ENCODE measurements around the gene HRG.

The HRG gene

DNA sequence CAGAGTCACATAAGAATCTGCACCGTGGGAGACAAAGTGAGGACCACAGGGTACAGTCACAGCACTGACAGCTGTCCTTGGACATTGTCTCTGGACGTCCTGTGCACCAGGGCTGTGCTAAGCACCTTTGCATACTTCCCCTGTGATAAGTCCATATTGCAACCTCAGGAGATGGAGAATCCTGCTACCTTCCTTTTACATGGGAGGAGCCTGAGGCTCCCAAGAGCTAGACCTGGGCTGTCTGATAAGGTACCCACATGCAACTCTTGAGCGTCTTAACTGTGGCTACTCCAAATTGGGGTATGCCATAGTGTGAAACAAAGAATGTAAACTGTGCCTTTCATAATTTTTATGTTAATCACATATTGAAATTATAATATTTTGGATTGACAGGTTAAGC lies 28.1 kb upstream of the HRG start:
- TF ChIP-seq TAF1 (IDR thresholded peaks at IDR 0.05; ENCODE audit: borderline replicate concordance, insufficient read depth, low read length): no peak
- TF ChIP-seq SIN3A (IDR thresholded peaks at IDR 0.05; ENCODE audit: borderline replicate concordance, insufficient read depth, low read length): no peak
- no peak for TF ChIP-seq POLR2AphosphoS5 (IDR thresholded peaks at IDR 0.05; ENCODE audit: low read depth, low read length)
- no peak for TF ChIP-seq FOXP2 (optimal IDR thresholded peaks at IDR 0.05; ENCODE audit: borderline replicate concordance, extremely low read depth, extremely low read length, insufficient read depth)
- TF ChIP-seq, protein P1, sequence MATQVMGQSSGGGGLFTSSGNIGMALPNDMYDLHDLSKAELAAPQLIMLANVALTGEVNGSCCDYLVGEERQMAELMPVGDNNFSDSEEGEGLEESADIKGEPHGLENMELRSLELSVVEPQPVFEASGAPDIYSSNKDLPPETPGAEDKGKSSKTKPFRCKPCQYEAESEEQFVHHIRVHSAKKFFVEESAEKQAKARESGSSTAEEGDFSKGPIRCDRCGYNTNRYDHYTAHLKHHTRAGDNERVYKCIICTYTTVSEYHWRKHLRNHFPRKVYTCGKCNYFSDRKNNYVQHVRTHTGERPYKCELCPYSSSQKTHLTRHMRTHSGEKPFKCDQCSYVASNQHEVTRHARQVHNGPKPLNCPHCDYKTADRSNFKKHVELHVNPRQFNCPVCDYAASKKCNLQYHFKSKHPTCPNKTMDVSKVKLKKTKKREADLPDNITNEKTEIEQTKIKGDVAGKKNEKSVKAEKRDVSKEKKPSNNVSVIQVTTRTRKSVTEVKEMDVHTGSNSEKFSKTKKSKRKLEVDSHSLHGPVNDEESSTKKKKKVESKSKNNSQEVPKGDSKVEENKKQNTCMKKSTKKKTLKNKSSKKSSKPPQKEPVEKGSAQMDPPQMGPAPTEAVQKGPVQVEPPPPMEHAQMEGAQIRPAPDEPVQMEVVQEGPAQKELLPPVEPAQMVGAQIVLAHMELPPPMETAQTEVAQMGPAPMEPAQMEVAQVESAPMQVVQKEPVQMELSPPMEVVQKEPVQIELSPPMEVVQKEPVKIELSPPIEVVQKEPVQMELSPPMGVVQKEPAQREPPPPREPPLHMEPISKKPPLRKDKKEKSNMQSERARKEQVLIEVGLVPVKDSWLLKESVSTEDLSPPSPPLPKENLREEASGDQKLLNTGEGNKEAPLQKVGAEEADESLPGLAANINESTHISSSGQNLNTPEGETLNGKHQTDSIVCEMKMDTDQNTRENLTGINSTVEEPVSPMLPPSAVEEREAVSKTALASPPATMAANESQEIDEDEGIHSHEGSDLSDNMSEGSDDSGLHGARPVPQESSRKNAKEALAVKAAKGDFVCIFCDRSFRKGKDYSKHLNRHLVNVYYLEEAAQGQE (IDR thresholded peaks at IDR 0.05; ENCODE audit: insufficient read depth in 1 of 2, low read depth in 2 of 2, low read length in 2 of 2): no peak

DNA sequence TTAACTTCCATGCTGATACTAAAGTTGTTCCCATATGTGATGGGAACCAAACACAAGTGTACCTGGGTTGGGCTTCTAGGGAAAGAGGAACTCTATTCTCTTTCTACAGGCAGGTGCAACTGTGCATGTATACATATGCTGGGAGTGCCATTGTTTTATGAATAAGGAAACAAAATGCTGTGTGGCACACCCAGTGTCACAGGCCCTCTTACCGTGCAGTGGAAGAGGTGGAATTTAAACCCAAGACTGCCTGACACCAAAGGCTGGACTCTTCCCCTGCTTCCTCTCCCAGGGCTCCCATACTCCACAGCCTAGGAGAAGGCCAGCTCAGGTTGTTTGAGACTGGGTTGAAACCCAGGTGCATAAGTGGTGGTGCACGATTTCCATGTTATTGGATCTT lies 27.6 kb upstream of the HRG start:
- no peak for TF ChIP-seq FOXP2 (optimal IDR thresholded peaks at IDR 0.05; ENCODE audit: borderline replicate concordance, extremely low read depth, extremely low read length, insufficient read depth)
- TF ChIP-seq POLR2AphosphoS5 (IDR thresholded peaks at IDR 0.05; ENCODE audit: low read depth, low read length): no peak
- TF ChIP-seq, protein P1 (IDR thresholded peaks at IDR 0.05; ENCODE audit: insufficient read depth in 1 of 2, low read depth in 2 of 2, low read length in 2 of 2): no peak
- no peak for TF ChIP-seq SIN3A (IDR thresholded peaks at IDR 0.05; ENCODE audit: borderline replicate concordance, insufficient read depth, low read length)
- no peak for TF ChIP-seq TAF1 (IDR thresholded peaks at IDR 0.05; ENCODE audit: borderline replicate concordance, insufficient read depth, low read length)

DNA sequence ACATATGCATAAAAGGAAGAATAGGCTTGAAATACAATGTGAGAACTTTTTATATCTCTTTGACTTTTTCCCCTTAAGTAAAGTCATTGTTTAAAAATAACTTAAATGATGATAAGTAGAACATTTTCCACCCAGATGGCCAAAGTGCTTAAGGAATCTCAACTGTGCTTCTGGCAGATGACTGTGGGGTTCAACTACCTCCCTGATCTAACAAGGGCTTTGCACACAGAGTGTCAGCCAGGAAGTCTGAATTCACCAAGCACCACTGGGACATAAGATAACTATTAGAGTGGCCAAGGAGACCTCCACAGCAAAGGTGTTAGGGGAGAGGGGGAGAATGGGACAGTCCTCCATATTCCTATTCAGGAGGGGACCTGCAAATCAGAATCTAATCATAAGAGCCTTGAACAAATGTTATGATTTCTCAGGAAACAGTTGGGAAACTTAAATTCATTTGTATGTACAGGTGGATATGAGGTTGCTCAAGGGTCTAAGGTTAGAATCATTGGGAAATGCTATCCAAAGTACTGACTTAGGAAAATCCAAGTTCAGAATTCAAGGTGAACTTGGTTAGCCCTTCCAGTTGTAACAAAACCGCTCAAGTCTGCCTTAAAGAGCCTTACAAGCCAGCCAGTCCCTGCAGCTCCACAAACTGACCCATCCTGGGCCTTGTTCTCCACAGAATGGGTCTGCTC lies 25.9 kb upstream of the HRG start, which contains the start of gene FETUB:
FETUB (plus strand) TSS at position 622 of the 695 bp plus-strand sequence; CDS start at position 684, 62 bp downstream.
- TF ChIP-seq, protein P1 (IDR thresholded peaks at IDR 0.05; ENCODE audit: insufficient read depth in 1 of 2, low read depth in 2 of 2, low read length in 2 of 2): no peak
- TF ChIP-seq FOXP2 (optimal IDR thresholded peaks at IDR 0.05; ENCODE audit: borderline replicate concordance, extremely low read depth, extremely low read length, insufficient read depth): no peak
- TF ChIP-seq POLR2AphosphoS5 (IDR thresholded peaks at IDR 0.05; ENCODE audit: low read depth, low read length): no peak
- TF ChIP-seq TAF1 (IDR thresholded peaks at IDR 0.05; ENCODE audit: borderline replicate concordance, insufficient read depth, low read length): no peak
- no peak for TF ChIP-seq SIN3A (IDR thresholded peaks at IDR 0.05; ENCODE audit: borderline replicate concordance, insufficient read depth, low read length)

DNA sequence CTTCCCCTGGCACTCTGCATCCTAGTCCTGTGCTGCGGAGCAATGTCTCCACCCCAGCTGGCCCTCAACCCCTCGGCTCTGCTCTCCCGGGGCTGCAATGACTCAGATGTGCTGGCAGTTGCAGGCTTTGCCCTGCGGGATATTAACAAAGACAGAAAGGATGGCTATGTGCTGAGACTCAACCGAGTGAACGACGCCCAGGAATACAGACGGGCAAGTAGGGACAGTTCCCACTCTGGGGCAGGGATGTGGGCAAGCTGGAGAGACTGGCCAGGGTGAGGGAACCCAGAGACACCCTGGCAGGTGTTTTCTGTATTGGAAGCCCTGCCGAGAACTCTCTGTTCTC lies 25.4 kb upstream of the HRG start:
- TF ChIP-seq SIN3A (IDR thresholded peaks at IDR 0.05; ENCODE audit: borderline replicate concordance, insufficient read depth, low read length): no peak
- TF ChIP-seq, protein P1 (IDR thresholded peaks at IDR 0.05; ENCODE audit: insufficient read depth in 1 of 2, low read depth in 2 of 2, low read length in 2 of 2): no peak
- TF ChIP-seq FOXP2 (optimal IDR thresholded peaks at IDR 0.05; ENCODE audit: borderline replicate concordance, extremely low read depth, extremely low read length, insufficient read depth): no peak
- no peak for TF ChIP-seq POLR2AphosphoS5 (IDR thresholded peaks at IDR 0.05; ENCODE audit: low read depth, low read length)

Data from PFSK-1 (cell line).